H1 (cell line): ENCODE data around the gene DIPK1B. TPM values are rescaled to one million over a fixed set of nuclear protein-coding genes. Genes with fewer than 3 reads are reported as not detected.

Experiments
- BCL11A ChIP-seq, 2 experiments: IDR thresholded peaks; one replicate each; pipeline ENCODE4 v1.6.1; 2011; ENCODE audit warnings: low read depth in 2 of 2, low read length in 2 of 2, mild to moderate bottlenecking in 2 of 2
- CHD1 ChIP-seq: IDR thresholded peaks from 2 replicates; pipeline ENCODE4 v1.6.1; 2012; ENCODE audit warnings: low read depth, low read length, improper control_type of control experiment
- HDAC6 ChIP-seq: IDR thresholded peaks from one replicate; pipeline ENCODE4 v1.7.1; 2012; ENCODE audit warnings: low read depth, mild to moderate bottlenecking, inconsistent platforms, low read length, moderate library complexity
- KDM1A ChIP-seq: fragments of 200-600, 300-600 bp; sonication (generic); IDR thresholded peaks from 2 replicates; pipeline ENCODE4 v1.7.1; 2016; ENCODE audit warnings: mild to moderate bottlenecking, low read length, borderline replicate concordance
- PHF8 ChIP-seq: fragments of 200-600 bp; sonication (generic); conservative IDR thresholded peaks from 2 replicates; pipeline ENCODE4 v1.7.1; 2012; ENCODE audit warnings: low read depth, mild to moderate bottlenecking, inconsistent platforms, low read length, moderate library complexity
- POLR2AphosphoS5 ChIP-seq: IDR thresholded peaks from 2 replicates; pipeline ENCODE4 v1.6.1; 2011; ENCODE audit warnings: low read depth, low read length
- RNF2 ChIP-seq: fragments of 200-900, 300-1000 bp; sonication (generic); IDR thresholded peaks from 2 replicates; pipeline ENCODE4 v1.7.1; 2016; ENCODE audit warnings: borderline replicate concordance, low read depth, mild to moderate bottlenecking, antibody characterized with exemption, low read length; ENCODE audit not compliant: poor library complexity, severe bottlenecking; ENCODE audit errors: missing control alignments
- TEAD4 ChIP-seq: IDR thresholded peaks from 2 replicates; pipeline ENCODE4 v1.6.1; 2012; ENCODE audit warnings: low read depth, low read length, inconsistent platforms, mixed read lengths
- polyA plus RNA-seq, 7 experiments: library from polyadenylated mRNA; depleted of rRNA in 3 of 7; stranded (reverse) in 5 of 7; unstranded in 2 of 7; fragments of >200 nt in 5 of 7; fragments of 200-250 nt in 2 of 7; gene quantifications; 1 replicate in 5 of 7; 2 replicates in 1 of 7; 4 replicates in 1 of 7; pipeline versions ENCODE4 v1.2.1 to v1.2.3, GENCODE V29; 2011 to 2013; ENCODE audit warnings: missing spikeins in 2 of 7, mixed read lengths in 2 of 7
- total RNA-seq: library from RNA; stranded (reverse); fragmentation: NEBNext Ultra II Directional; extraction: Animal tissue kit (Norgen Biotek cat#: 25700); gene quantifications from 2 replicates; pipeline ENCODE4 v1.2.1, GENCODE V29; 2021
- TF ChIP-seq, protein P1 (sequence below), 3 experiments: IDR thresholded peaks; 1 replicate in 2 of 3; 2 replicates in 1 of 3; pipeline versions ENCODE4 v1.5.1 to v1.6.1; 2011; ENCODE audit warnings: low read length in 3 of 3, mild to moderate bottlenecking in 3 of 3, inconsistent platforms in 2 of 3, low read depth in 1 of 3, moderate library complexity in 1 of 3; ENCODE audit not compliant: insufficient read depth in 1 of 3; ENCODE audit errors: control extremely low read depth in 1 of 3

The DIPK1B gene
- total and polyA plus RNA-seq, 2 of the 8 experiments (the other 6 are each of a cell fraction or from before 2014, with no cell fraction given): 32.3 to 64.8 TPM

DNA sequence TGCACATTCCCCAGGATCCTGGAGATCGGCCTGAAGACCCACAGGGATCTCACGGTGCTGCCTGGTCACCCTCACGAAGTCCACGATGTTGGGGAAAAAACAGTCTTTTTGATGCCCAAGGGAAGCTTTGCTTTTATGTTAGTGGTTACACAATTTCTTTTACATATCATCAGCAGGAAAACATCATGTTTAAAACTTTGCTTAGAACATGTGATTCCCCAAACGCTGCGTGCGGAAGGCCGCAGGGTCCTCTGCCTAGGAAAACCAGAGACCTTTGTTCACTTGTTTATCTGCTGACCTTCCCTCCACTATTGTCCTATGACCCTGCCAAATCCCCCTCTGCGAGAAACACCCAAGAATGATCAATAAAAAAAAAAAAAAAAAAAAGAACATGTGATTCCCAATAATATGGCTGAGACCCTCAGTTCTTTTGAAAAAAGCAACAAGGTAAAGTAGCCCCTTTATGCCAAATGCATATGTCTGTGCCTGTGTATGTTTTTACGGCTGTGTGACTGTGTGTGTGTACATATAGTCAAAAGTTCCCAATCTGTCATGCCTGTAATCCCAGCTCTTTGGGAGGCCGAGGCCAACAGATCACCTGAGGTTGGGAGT lies 13.6 kb upstream of the DIPK1B start (continued):
- TF ChIP-seq BCL11A (IDR thresholded peaks at IDR 0.05; ENCODE audit: low read depth in 2 of 2, low read length in 2 of 2): no peak
- no peak for TF ChIP-seq RNF2
- no peak for TF ChIP-seq CHD1
- no peak for TF ChIP-seq POLR2AphosphoS5
- no peak for TF ChIP-seq PHF8
- TF ChIP-seq HDAC6: no peak
- TF ChIP-seq TEAD4: no peak
- TF ChIP-seq, protein P1, sequence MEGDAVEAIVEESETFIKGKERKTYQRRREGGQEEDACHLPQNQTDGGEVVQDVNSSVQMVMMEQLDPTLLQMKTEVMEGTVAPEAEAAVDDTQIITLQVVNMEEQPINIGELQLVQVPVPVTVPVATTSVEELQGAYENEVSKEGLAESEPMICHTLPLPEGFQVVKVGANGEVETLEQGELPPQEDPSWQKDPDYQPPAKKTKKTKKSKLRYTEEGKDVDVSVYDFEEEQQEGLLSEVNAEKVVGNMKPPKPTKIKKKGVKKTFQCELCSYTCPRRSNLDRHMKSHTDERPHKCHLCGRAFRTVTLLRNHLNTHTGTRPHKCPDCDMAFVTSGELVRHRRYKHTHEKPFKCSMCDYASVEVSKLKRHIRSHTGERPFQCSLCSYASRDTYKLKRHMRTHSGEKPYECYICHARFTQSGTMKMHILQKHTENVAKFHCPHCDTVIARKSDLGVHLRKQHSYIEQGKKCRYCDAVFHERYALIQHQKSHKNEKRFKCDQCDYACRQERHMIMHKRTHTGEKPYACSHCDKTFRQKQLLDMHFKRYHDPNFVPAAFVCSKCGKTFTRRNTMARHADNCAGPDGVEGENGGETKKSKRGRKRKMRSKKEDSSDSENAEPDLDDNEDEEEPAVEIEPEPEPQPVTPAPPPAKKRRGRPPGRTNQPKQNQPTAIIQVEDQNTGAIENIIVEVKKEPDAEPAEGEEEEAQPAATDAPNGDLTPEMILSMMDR (IDR thresholded peaks at IDR 0.05; ENCODE audit: control extremely low read depth in 1 of 3, insufficient read depth in 1 of 3, low read depth in 1 of 3, low read length in 3 of 3): no peak
- no peak for TF ChIP-seq KDM1A
